ENCODE measurements around the gene GPR25.

The GPR25 gene

GRCh38 chr1:200872446-200873115 is at the start of gene GPR25:
GPR25 (plus strand) TSS chr1:200872981; CDS start chr1:200873038, 57 bp downstream.
- H3K4me3 ChIP-seq (ENCODE audit: low read depth, low read length) = no peak within 1 kb of the TSS
- no peak for TF ChIP-seq CTCF (IDR thresholded peaks at IDR 0.05; ENCODE audit: low read depth, low read length)
- in situ Hi-C loops (cut with HindIII; ENCODE audit: low sequenced_read_pairs) = no loop called here
- DNase-seq (ENCODE audit: low read depth, low spot score) = no peak

GRCh38 chr1:200831091-200831490 is 41.7 kb upstream of the GPR25 start:
- in situ Hi-C loops (cut with HindIII; ENCODE audit: low sequenced_read_pairs) = no loop called here

GRCh38 chr1:200834383-200834782 is 38.4 kb upstream of the GPR25 start:
- in situ Hi-C loops (cut with HindIII; ENCODE audit: low sequenced_read_pairs) = no loop called here
- TF ChIP-seq CTCF (IDR thresholded peaks at IDR 0.05; ENCODE audit: low read depth, low read length) = no peak

More at GRCh38 chr1:200831091-200831490, 41.7 kb upstream of the GPR25 start:
- no peak for TF ChIP-seq CTCF (IDR thresholded peaks at IDR 0.05; ENCODE audit: low read depth, low read length)
- no peak for DNase-seq (ENCODE audit: low read depth, low spot score)
- H3K4me3 ChIP-seq (ENCODE audit: low read depth, low read length) = no peak overlapping the region

GRCh38 chr1:200836213-200836612 is 36.6 kb upstream of the GPR25 start:
- DNase-seq (ENCODE audit: low read depth, low spot score) = no peak
- in situ Hi-C loops (cut with HindIII; ENCODE audit: low sequenced_read_pairs) = no loop called here
- no peak for TF ChIP-seq CTCF (IDR thresholded peaks at IDR 0.05; ENCODE audit: low read depth, low read length)
- H3K4me3 ChIP-seq (ENCODE audit: low read depth, low read length) = no peak overlapping the region

More at GRCh38 chr1:200834383-200834782, 38.4 kb upstream of the GPR25 start:
- no peak overlapping the region for H3K4me3 ChIP-seq (ENCODE audit: low read depth, low read length)
- no peak for DNase-seq (ENCODE audit: low read depth, low spot score)

GRCh38 chr1:200837931-200838571 is 34.7 kb upstream of the GPR25 start:
- TF ChIP-seq CTCF (IDR thresholded peaks at IDR 0.05; ENCODE audit: low read depth, low read length) = peak; percentile 18
- H3K4me3 ChIP-seq (ENCODE audit: low read depth, low read length) = no peak overlapping the region
- DNase-seq (ENCODE audit: low read depth, low spot score) = peak; percentile 32
- in situ Hi-C loops (cut with HindIII; ENCODE audit: low sequenced_read_pairs) = no loop called here

GRCh38 chr1:200838676-200839445 is 33.9 kb upstream of the GPR25 start:
- in situ Hi-C loops (cut with HindIII; ENCODE audit: low sequenced_read_pairs) = no loop called here
- no peak for TF ChIP-seq CTCF (IDR thresholded peaks at IDR 0.05; ENCODE audit: low read depth, low read length)
- no peak overlapping the region for H3K4me3 ChIP-seq (ENCODE audit: low read depth, low read length)
- DNase-seq (ENCODE audit: low read depth, low spot score) = peak; percentile 5
